Left forelimb (tissue), 1 donor: ENCODE data around the gene DPYD.

Experiments used
- DNase-seq: peaks from one replicate; pipeline ENCODE4 v3.0.0-alpha.2; 2018; ENCODE audit warnings: low spot score

DPYD gene

GRCh38 chr1:97691325-97691724, 229.5 kb downstream of the DPYD start:
- DNase-seq = no peak

- DNase-seq = no peak
Observed at GRCh38 chr1:97685360-97685759, 235.5 kb downstream of the DPYD start.

GRCh38 chr1:97680894-97681293, 239.9 kb downstream of the DPYD start:
- DNase-seq = no peak

- no peak for DNase-seq
Observed at GRCh38 chr1:97680470-97680869, 240.4 kb downstream of the DPYD start.

- no peak for DNase-seq
Observed at GRCh38 chr1:97677702-97678101, 243.1 kb downstream of the DPYD start.

- DNase-seq = no peak
Observed at GRCh38 chr1:97674517-97674916, 246.3 kb downstream of the DPYD start.

GRCh38 chr1:97668945-97669344, 251.9 kb downstream of the DPYD start:
- DNase-seq = no peak

GRCh38 chr1:97660431-97661105, 260.3 kb downstream of the DPYD start:
- DNase-seq = no peak

- no peak for DNase-seq
Observed at GRCh38 chr1:97654876-97655585, 265.8 kb downstream of the DPYD start.

- DNase-seq = no peak
Observed at GRCh38 chr1:97651250-97651649, 269.6 kb downstream of the DPYD start.

- DNase-seq = no peak
Observed at GRCh38 chr1:97649591-97649990, 271.2 kb downstream of the DPYD start.

GRCh38 chr1:97647776-97648175, 273.1 kb downstream of the DPYD start:
- no peak for DNase-seq

- DNase-seq = no peak
Observed at GRCh38 chr1:97646071-97646470, 274.8 kb downstream of the DPYD start.

- no peak for DNase-seq
Observed at GRCh38 chr1:97640677-97641076, 280.2 kb downstream of the DPYD start.

GRCh38 chr1:97636941-97637340, 283.9 kb downstream of the DPYD start:
- DNase-seq = no peak

GRCh38 chr1:97634758-97635157, 286.1 kb downstream of the DPYD start:
- no peak for DNase-seq

- no peak for DNase-seq
Observed at GRCh38 chr1:97632776-97633175, 288.1 kb downstream of the DPYD start.

- no peak for DNase-seq
Observed at GRCh38 chr1:97632075-97632474, 288.8 kb downstream of the DPYD start.

- DNase-seq = no peak
Observed at GRCh38 chr1:97630948-97631347, 289.9 kb downstream of the DPYD start.

- DNase-seq = no peak
Observed at GRCh38 chr1:97630281-97630680, 290.6 kb downstream of the DPYD start.

GRCh38 chr1:97623220-97623619, 297.6 kb downstream of the DPYD start:
- DNase-seq = no peak

- DNase-seq = no peak
Observed at GRCh38 chr1:97621955-97622354, 298.9 kb downstream of the DPYD start.

- DNase-seq = no peak
Observed at GRCh38 chr1:97619706-97620105, 301.1 kb downstream of the DPYD start.

- DNase-seq = no peak
Observed at GRCh38 chr1:97610748-97611147, 310.1 kb downstream of the DPYD start.
